NCI-H1048 (cell line): Measurements from ENCODE around the gene CDC42EP2.

ENCODE experiments used
- DNase-seq: peaks from one replicate; lab custom pipeline; 2025; lab: John Stamatoyannopoulos, UW

The CDC42EP2 gene

GRCh38 chr11:65356394-65356972, 41.8 kb downstream of the CDC42EP2 start:
- DNase-seq, result no peak

DNA sequence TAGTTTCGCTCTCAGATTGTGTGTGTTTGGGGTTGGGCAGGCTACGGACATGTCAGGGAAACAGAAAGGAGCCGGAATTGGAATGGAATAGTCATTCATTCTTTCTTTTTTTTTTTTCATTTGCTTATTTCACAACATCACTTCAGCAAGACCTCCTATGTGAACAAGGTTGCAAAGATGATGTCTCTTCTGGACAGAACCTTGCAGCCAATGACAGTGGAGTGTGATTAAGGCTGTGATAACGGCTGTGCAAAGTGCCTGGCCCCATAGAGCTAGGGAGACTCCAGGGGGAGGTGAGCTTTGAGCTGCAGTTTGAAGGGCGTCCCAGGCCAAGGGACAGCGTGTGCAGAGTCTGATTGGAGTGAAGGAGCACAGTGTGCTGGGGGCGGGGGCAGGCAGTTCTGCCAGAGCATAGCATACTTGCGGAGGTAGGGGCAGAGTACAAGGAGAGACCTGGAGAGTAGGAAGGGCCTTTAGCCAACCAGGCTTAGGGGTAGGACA, 43.2 kb downstream of the CDC42EP2 start:
- no peak for DNase-seq

GRCh38 chr11:65362320-65362931, 47.8 kb downstream of the CDC42EP2 start:
- DNase-seq, result no peak

DNA sequence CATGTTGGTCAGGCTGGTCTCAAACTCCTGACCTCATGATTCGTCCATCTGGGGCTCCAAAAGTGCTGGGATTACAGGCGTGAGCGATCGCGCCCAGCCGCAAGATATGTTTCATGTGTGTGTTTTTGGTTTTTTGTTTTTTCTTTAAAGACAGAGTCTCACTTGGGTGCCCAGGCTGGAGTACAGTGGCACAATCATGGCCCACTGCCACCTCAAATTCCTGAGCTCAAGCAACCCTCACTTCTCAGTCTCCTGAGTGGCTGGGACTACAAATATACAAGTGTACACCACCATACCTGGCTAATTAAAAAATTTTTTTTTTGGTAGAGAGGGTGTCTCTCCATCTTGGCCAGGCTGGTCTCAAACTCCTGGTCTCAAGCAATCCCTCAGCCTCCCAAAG, 48.3 kb downstream of the CDC42EP2 start:
- DNase-seq, result no peak

- DNase-seq, result no peak
Observed at GRCh38 chr11:65363770-65364169, 49.1 kb downstream of the CDC42EP2 start.

GRCh38 chr11:65366340-65366773, 51.7 kb downstream of the CDC42EP2 start:
- peak; percentile 64 for DNase-seq

- DNase-seq, result no peak
Observed at GRCh38 chr11:65370659-65371049, 56.0 kb downstream of the CDC42EP2 start.
